ENCODE measurements around the gene BCDIN3D.

GRCh38 chr12:49813131-49813530, 29.8 kb downstream of the BCDIN3D start:
- TF ChIP-seq CTCF (IDR thresholded peaks at IDR 0.05; ENCODE audit: low read depth, low read length, poor library complexity, severe bottlenecking), result no peak
- TF ChIP-seq EZH2phosphoT487 (IDR thresholded peaks at IDR 0.05; ENCODE audit: borderline replicate concordance, low read length), result no peak

Data from DOHH2 (cell line).